Pancreas (tissue), 10 donors: ENCODE results near the gene SLC13A3. TPM values are rescaled to one million over a fixed set of nuclear protein-coding genes. Genes with fewer than 3 reads are reported as not detected.

Source experiments
- ATAC-seq, 4 donors: fragments of 200-7000 bp; cut with Tn5 transposase; one replicate each; pipeline versions ENCODE4 v1.8.0 to v1.9.1; 2020; ENCODE audit warnings: mild to moderate bottlenecking in 4 of 4, moderate library complexity in 4 of 4
- DNase-seq, 6 donors: peaks; one replicate each; pipeline ENCODE4 v3.0.0-alpha.2; 2020
- FAIRE-seq: peaks from 2 replicates; lab custom pipeline; 2012; peaks lifted over from hg19 to GRCh38; lab: Jason Lieb, UNC
- H3K27ac ChIP-seq, 4 donors: fragments of 200-600 bp; sonication (generic); 1 replicate in 3 of 4; 2 replicates in 1 of 4; pipeline versions ENCODE4 v1.5.0 to v1.8.0; 2020
- H3K27me3 ChIP-seq, 4 donors: fragments of 200-600 bp; one replicate each; pipeline ENCODE4 v1.8.0; 2021
- H3K36me3 ChIP-seq, 3 donors: fragments of 200-600 bp; sonication (generic) in 1 of 3; one replicate each; pipeline versions ENCODE4 v1.5.0 to v1.8.0; 2020 to 2021
- H3K4me1 ChIP-seq, 3 donors: fragments of 200-600 bp; one replicate each; pipeline ENCODE4 v1.8.0; 2021
- H3K4me3 ChIP-seq, 4 donors: fragments of 200-600 bp; sonication (generic) in 2 of 4; one replicate each; pipeline versions ENCODE4 v1.5.0 to v1.8.0; 2020 to 2021
- H3K9me3 ChIP-seq, 4 donors: fragments of 200-600 bp; one replicate each; pipeline ENCODE4 v1.8.0; 2021
- CTCF ChIP-seq, 4 donors: fragments of 200-600 bp; sonication (generic) in 3 of 4; IDR thresholded peaks; one replicate each; pipeline versions ENCODE4 v1.5.0 to v1.8.0; 2021; ENCODE audit warnings: antibody characterized with exemption in 4 of 4
- WGBS, 2 donors: extraction: QIAGEN DNeasy Blood & Tissue Kit; methylation state at CpG; one replicate each; pipeline ENCODE4 v1.1.7; 2013; 5-methylcytosine and 5-hydroxymethylcytosine counted together
- intact Hi-C, 3 donors: fragments of 100-400 bp; cut with DNase I; formaldehyde crosslinking; loops; one replicate each; pipeline versions ENCODE4 v1.11.1 to v1.14.2; 2022
- polyA plus RNA-seq, 2 donors: library from polyadenylated mRNA; stranded (reverse); fragments of 200-250 nt; gene quantifications; one replicate each; pipeline ENCODE4 v1.2.3, GENCODE V29; 2013
- total RNA-seq, 6 donors: library from RNA; stranded (reverse); fragmentation: NEBNext Ultra II Directional in 4 of 6; extraction: Animal tissue kit (Norgen Biotek cat#: 25700) in 4 of 6; gene quantifications; one replicate each; pipeline versions ENCODE4 v1.2.1 to v1.2.4, GENCODE V29; 2021 to 2023
- donor health status: healthy with polysubstance abuse.
- donor health status: DM: no; HTN: no; CAD: no; lungs with moderate emphysema.
- donor health status: DM: no; HTN: no; CAD: no.
- donor health status: control.
- donor health status: control.
- donor health status: Bipolar disorder and iron deficiency.
- donor health status: DM: yes; HTN: yes; CAD: no.
- donor health status: DM: no; HTN: no; CAD: no.
- donor health status: DM: no; HTN: no; CAD: no.
- donor health status: DM: yes; HTN: yes; CAD: no.

Gene SLC13A3
- total and polyA plus RNA-seq, 8 donors = 0.68 to 7.8 (median 4.7) TPM

DNA sequence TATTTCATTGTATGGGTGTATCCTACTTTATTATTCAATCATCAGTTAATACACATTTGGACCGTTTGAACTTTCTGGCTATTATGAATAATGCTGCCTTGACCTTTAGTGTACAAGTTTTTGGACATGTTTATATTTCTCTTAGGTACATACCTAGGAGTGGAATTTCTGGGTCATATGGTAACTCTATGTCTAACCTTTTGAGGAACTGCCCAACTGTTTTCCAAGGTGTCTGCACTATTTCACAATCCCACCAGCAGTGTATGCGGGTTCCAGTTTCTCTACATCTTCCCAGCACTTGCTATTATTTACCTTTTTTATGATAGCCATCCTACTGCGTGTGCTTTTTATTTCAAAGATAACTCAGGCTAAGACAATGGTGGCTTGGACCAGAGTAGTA is 14.3 kb upstream of the SLC13A3 start:
- Histone ChIP-seq H3K27ac (no peak overlapping the region), H3K9me3 (no peaks in the 10 kb centered on the region), H3K27me3 (no peaks in the 10 kb centered on the region), H3K4me1 (no peaks in the 10 kb centered on the region), H3K36me3 (no peaks in the 10 kb centered on the region), H3K4me3 (no peak overlapping the region)
- 72 to 81% methylated on average over 3 of the region's 3 CpGs for WGBS, 2 donors
- no peak for FAIRE-seq
- no peak for ATAC-seq
- TF ChIP-seq CTCF (IDR thresholded peaks at IDR 0.05) = no peak
- no peak for DNase-seq
- intact Hi-C loops = no loop called here

DNA sequence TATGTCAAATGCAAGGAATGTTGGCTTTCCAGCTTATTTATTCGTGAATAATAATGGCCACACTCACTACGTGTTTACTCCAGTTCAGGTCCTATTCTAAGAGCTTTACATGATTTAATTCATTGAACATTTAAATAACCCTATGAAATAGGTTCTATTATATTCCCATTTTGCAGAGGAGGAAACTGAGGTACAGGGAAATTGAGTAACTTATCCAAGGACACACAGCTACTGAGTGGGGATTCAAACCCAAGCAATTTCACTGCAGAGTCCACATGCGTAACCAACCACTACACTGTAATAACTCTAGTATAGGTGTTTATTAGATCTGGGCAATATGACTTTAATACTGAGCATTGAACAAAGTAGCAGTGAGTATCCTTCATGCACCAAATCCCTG is 12.3 kb upstream of the SLC13A3 start:
- ATAC-seq (no peak), FAIRE-seq (no peak), DNase-seq (no peak)
- intact Hi-C loops = no loop called here
- Histone ChIP-seq H3K36me3 (no peaks in the 10 kb centered on the region), H3K27ac (no peak overlapping the region), H3K4me1 (no peaks in the 10 kb centered on the region), H3K9me3 (no peaks in the 10 kb centered on the region), H3K4me3 (no peak overlapping the region), H3K27me3 (no peaks in the 10 kb centered on the region)
- TF ChIP-seq CTCF (IDR thresholded peaks at IDR 0.05) = no peak
- 89 to 97% methylated on average over 3 of the region's 3 CpGs for WGBS, 2 donors

DNA sequence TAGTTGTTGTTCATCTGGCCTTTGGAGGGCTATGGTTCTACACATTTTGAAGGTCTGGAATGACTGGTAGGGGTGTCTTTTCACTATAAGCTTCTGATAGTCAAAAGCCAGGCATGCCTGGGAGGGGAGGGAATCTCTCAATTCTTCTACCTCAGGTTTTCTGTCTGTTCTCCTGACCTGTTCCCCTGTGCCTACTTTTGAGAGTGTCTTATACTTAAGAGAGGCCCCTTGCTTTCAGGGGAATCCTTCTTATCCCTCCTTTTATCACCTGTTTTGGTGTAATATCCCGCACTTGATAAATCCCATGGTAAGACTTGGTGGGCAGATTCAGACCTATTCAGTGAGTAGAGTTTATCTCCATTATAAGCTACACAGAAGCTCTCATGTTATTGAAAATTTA is 10.4 kb upstream of the SLC13A3 start:
- intact Hi-C loops = no loop called here
- Histone ChIP-seq H3K27ac (no peak overlapping the region), H3K27me3 (no peaks in the 10 kb centered on the region), H3K9me3 (no peaks in the 10 kb centered on the region), H3K4me1 (no peaks in the 10 kb centered on the region), H3K36me3 (no peaks in the 10 kb centered on the region), H3K4me3 (no peak overlapping the region)
- ATAC-seq (no peak), FAIRE-seq (no peak), DNase-seq (no peak)
- 96 to 100% methylated on average over 1 of the region's 1 CpG for WGBS, 2 donors
- no peak for TF ChIP-seq CTCF (IDR thresholded peaks at IDR 0.05)

GRCh38 chr20:46660487-46660886 is 9.2 kb upstream of the SLC13A3 start:
- Histone ChIP-seq H3K27ac (no peak overlapping the region), H3K9me3 (no peaks in the 10 kb centered on the region), H3K4me3 (no peak overlapping the region), H3K36me3 (no peaks in the 10 kb centered on the region), H3K4me1 (no peaks in the 10 kb centered on the region), H3K27me3 (no peaks in the 10 kb centered on the region)
- no peak for FAIRE-seq
- ATAC-seq = no peak
- 83 to 84% methylated on average over 4 of the region's 4 CpGs for WGBS, 2 donors
- no peak for TF ChIP-seq CTCF (IDR thresholded peaks at IDR 0.05)
- DNase-seq = no peak
- intact Hi-C loops = no loop called here

DNA sequence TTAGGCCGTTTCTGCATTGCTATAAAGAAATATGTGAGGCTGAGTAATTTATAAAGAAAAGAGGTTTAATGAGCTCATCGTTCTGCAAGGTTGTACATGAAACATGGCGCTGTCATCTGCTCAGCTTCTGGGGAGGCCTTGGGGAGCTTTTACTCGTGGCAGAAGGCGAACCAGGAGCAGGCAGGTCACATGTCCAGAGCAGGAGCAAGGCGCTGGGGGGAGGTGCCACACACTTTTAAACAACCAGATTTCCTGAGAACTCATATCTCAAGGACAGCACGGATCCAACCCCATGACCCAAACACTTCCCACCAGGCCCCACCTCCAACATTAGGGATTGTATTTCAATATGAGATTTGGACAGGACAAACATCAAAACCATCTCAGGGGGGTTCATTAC is 6.4 kb upstream of the SLC13A3 start:
- no peak overlapping the region for H3K4me3 ChIP-seq
- no peaks in the 10 kb centered on the region for H3K27me3 ChIP-seq
- TF ChIP-seq CTCF (IDR thresholded peaks at IDR 0.05) = no peak
- H3K36me3 ChIP-seq = no peaks in the 10 kb centered on the region
- intact Hi-C loops = no loop called here
- DNase-seq (no peak), ATAC-seq (no peak), FAIRE-seq (no peak)
- no peak overlapping the region for H3K27ac ChIP-seq
- no peaks in the 10 kb centered on the region for H3K9me3 ChIP-seq
- 79 to 81% methylated on average over 7 of the region's 7 CpGs for WGBS, 2 donors
- H3K4me1 ChIP-seq = no peaks in the 10 kb centered on the region
